ENCODE results near the gene PYGO1. TPM values are rescaled to one million over a fixed set of nuclear protein-coding genes. Genes with fewer than 3 reads are reported as not detected.

PYGO1 gene
- total and polyA plus RNA-seq, 2 of the 8 experiments (the other 6 are each of a cell fraction or from before 2014, with no cell fraction given): 0.50 to 1.1 TPM

DNA sequence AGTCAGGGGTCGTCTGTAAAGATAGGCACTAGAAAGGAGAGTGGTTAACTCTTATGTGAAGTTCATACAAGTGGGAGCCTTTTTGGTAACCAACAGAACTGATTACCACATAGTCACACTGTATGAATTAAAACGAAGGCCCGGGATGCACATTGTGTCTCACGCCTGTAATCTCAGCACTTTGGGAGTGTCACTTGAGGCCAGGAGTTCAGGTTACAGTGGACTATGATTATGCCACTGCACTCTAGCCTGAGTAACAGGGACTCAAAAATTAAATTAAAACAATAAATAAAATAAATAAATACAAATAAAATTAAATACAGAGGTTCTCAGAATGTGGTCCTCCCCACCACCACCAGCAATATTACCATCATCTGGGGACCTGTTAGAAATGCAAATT is 80.6 kb downstream of the PYGO1 start:
- H2BK120ac ChIP-seq (replicated peaks; ENCODE audit: low read depth, low read length): no peak overlapping the region
- no peaks in the 10 kb centered on the region for H3K79me2 ChIP-seq (ENCODE audit: control insufficient read depth in 1 of 2, insufficient read depth in 2 of 2, low read length in 2 of 2)
- H3K9me3 ChIP-seq (ENCODE audit: insufficient read depth in 2 of 2, low read depth in 1 of 2, low read length in 1 of 2): no peaks in the 10 kb centered on the region
- no peak overlapping the region for H2BK5ac ChIP-seq (ENCODE audit: low read depth, low read length)
- no peak overlapping the region for H2AFZ ChIP-seq (ENCODE audit: low read length)
- H3K27me3 ChIP-seq (replicated peaks in 1 of 4; ENCODE audit: control insufficient read depth in 3 of 4, extremely low read depth in 1 of 4, insufficient read depth in 3 of 4, low read length in 3 of 4): no peaks in the 10 kb centered on the region
- no peak overlapping the region for H3K18ac ChIP-seq (ENCODE audit: extremely low read depth, low read length)
- no peak overlapping the region for H2BK20ac ChIP-seq (ENCODE audit: low read length)
- CTCF ChIA-PET (ENCODE audit: partially characterized antibody): interaction anchor here (1.7 kb wide), 1 partner anchor 9 kb away, joined by 4 read pairs; no protein-coding TSS in a partner anchor
- H4K8ac ChIP-seq (ENCODE audit: extremely low read depth, insufficient read depth, low read length): no peak overlapping the region
- no peak overlapping the region for H4K5ac ChIP-seq (ENCODE audit: insufficient read length, low read depth, low read length)
- H2AK5ac ChIP-seq (ENCODE audit: low read depth, low read length): no peak overlapping the region
- H3K14ac ChIP-seq (ENCODE audit: insufficient read length): no peak overlapping the region
- no peaks in the 10 kb centered on the region for H3K23me2 ChIP-seq (ENCODE audit: low read depth, low read length)
- H2BK12ac ChIP-seq (ENCODE audit: low read depth, low read length): no peak overlapping the region
- H3K79me1 ChIP-seq (ENCODE audit: low read depth, low read length): no peaks in the 10 kb centered on the region
- H3K4me3 ChIP-seq (ENCODE audit: extremely low read depth in 1 of 4, insufficient read depth in 2 of 4, low read depth in 3 of 4, low read length in 4 of 4): no peak overlapping the region
- H3K23ac ChIP-seq (ENCODE audit: insufficient read length): no peak overlapping the region
- no peak overlapping the region for H3K4me2 ChIP-seq (ENCODE audit: insufficient read depth in 1 of 2, low read depth in 2 of 2, low read length in 2 of 2)
- DNase-seq (ENCODE audit: low read depth in 1 of 2, low spot score in 2 of 2): no peak
- no peaks in the 10 kb centered on the region for H3K36me3 ChIP-seq (ENCODE audit: control insufficient read depth in 2 of 4, insufficient read depth in 4 of 4, low read length in 3 of 4)
- H3K4ac ChIP-seq (replicated peaks; ENCODE audit: insufficient read length, low read depth, low read length): no peak overlapping the region
- no peak overlapping the region for H4K91ac ChIP-seq (replicated peaks; ENCODE audit: insufficient read length, low read length)
- H2BK15ac ChIP-seq (ENCODE audit: low read length): no peak overlapping the region
- H4K20me1 ChIP-seq (replicated peaks in 1 of 2; ENCODE audit: control insufficient read depth in 1 of 2, insufficient read depth in 2 of 2, low read length in 2 of 2): no peaks in the 10 kb centered on the region
- H3K56ac ChIP-seq (replicated peaks; ENCODE audit: insufficient read length, low read depth, low read length): no peak overlapping the region
- H3K9ac ChIP-seq (replicated peaks in 1 of 4; ENCODE audit: extremely low read depth in 1 of 4, low read depth in 3 of 4, low read length in 3 of 4): no peak overlapping the region
- POLR2A ChIA-PET (ENCODE audit: partially characterized antibody): no interaction called here
- no peak overlapping the region for H3K27ac ChIP-seq (ENCODE audit: low read depth, low read length)
- 94% methylated on average over 4 of the region's 4 CpGs; no CpG with 5 or more reads in 1 of the 2 experiments for WGBS, 2 experiments (ENCODE audit: extremely low coverage in 1 of 2, insufficient coverage in 1 of 2, insufficient read length in 1 of 2, insufficient replicate concordance in 2 of 2, low coverage in 1 of 2, low lambda C conversion rate in 2 of 2, missing lambda C conversion rate in 1 of 2)
- no peaks in the 10 kb centered on the region for H3K4me1 ChIP-seq (replicated peaks in 1 of 4; ENCODE audit: control insufficient read depth in 3 of 4, insufficient read depth in 4 of 4, low read length in 3 of 4)
- no peak for FAIRE-seq
- TF ChIP-seq, protein P1, sequence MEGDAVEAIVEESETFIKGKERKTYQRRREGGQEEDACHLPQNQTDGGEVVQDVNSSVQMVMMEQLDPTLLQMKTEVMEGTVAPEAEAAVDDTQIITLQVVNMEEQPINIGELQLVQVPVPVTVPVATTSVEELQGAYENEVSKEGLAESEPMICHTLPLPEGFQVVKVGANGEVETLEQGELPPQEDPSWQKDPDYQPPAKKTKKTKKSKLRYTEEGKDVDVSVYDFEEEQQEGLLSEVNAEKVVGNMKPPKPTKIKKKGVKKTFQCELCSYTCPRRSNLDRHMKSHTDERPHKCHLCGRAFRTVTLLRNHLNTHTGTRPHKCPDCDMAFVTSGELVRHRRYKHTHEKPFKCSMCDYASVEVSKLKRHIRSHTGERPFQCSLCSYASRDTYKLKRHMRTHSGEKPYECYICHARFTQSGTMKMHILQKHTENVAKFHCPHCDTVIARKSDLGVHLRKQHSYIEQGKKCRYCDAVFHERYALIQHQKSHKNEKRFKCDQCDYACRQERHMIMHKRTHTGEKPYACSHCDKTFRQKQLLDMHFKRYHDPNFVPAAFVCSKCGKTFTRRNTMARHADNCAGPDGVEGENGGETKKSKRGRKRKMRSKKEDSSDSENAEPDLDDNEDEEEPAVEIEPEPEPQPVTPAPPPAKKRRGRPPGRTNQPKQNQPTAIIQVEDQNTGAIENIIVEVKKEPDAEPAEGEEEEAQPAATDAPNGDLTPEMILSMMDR (IDR thresholded peaks at IDR 0.05; ENCODE audit: control extremely low read depth in 1 of 3, insufficient read depth in 1 of 3, low read depth in 1 of 3, low read length in 3 of 3): no peak
- no peak for TF ChIP-seq SIN3A (conservative IDR thresholded peaks at IDR 0.05 in 1 of 2, IDR thresholded peaks at IDR 0.05 in 1 of 2; ENCODE audit: low read depth in 1 of 2, low read length in 2 of 2)
- TF ChIP-seq BCL11A (IDR thresholded peaks at IDR 0.05; ENCODE audit: low read depth in 2 of 2, low read length in 2 of 2): no peak
- no peak for TF ChIP-seq BRCA1 (IDR thresholded peaks at IDR 0.05; ENCODE audit: low read depth, low read length)
- TF ChIP-seq TEAD4 (IDR thresholded peaks at IDR 0.05; ENCODE audit: low read depth, low read length): no peak
- TF ChIP-seq PHF8 (conservative IDR thresholded peaks at IDR 0.05; ENCODE audit: low read depth, low read length): no peak
- no peak for TF ChIP-seq HDAC6 (IDR thresholded peaks at IDR 0.05; ENCODE audit: low read depth, low read length)
- TF ChIP-seq MAFK (IDR thresholded peaks at IDR 0.05; ENCODE audit: low read depth, low read length): no peak
- no peak for TF ChIP-seq CHD2 (IDR thresholded peaks at IDR 0.05; ENCODE audit: low read length)
- no peak for TF ChIP-seq SP1 (IDR thresholded peaks at IDR 0.05; ENCODE audit: low read depth, low read length)
- no peak for TF ChIP-seq YY1 (IDR thresholded peaks at IDR 0.05; ENCODE audit: low read depth, low read length)
- no peak for TF ChIP-seq ZNF274 (IDR thresholded peaks at IDR 0.05; ENCODE audit: borderline replicate concordance, extremely low read depth, low read length)
- no peak for TF ChIP-seq GTF2F1 (IDR thresholded peaks at IDR 0.05; ENCODE audit: borderline replicate concordance, low read depth, low read length)
